ENCODE data around the gene ZNF540. TPM values are rescaled to one million over a fixed set of nuclear protein-coding genes. Genes with fewer than 3 reads are reported as not detected.

ZNF540 gene
- total RNA-seq: 0.22 and 0.29 TPM in 2 replicates

GRCh38 chr19:37594304-37594981, at the start of gene ZNF540, which contains the start of gene ZNF571:
Gene ZNF540, plus strand, starts transcription at chr19:37594876. Its CDS starts 3,572 bp downstream, at chr19:37598448.
Gene ZNF571, minus strand, starts transcription at chr19:37594792. Its CDS starts 8,116 bp downstream, at chr19:37586676.

GRCh38 chr19:37655301-37655688, 60.6 kb downstream of the ZNF540 start, which contains the start of gene ZFP30:
Gene ZFP30, minus strand, starts transcription at chr19:37655465. Its CDS starts 7,643 bp downstream, at chr19:37647822.

Other genes with a start within 250 kb of the ZNF540 start
- 2.8 and 4.9 TPM in 2 replicates for gene ZNF527, start 223.8 kb upstream of the ZNF540 start, total RNA-seq
- 3.7 and 6.3 TPM in 2 replicates for gene ZNF569, start 127.4 kb upstream of the ZNF540 start, total RNA-seq
- gene ZNF570, start 125.5 kb upstream of the ZNF540 start, total RNA-seq: 6.3 and 8.4 TPM in 2 replicates
- 0.44 and 1.0 TPM in 2 replicates for gene ZNF793, start 87.9 kb upstream of the ZNF540 start, total RNA-seq
- gene ZNF571, start 84 bp upstream of the ZNF540 start, total RNA-seq: 1.1 and 1.5 TPM in 2 replicates
- gene ZFP30, start 60.6 kb downstream of the ZNF540 start, total RNA-seq: 10.9 and 21.9 TPM in 2 replicates
- gene ZNF607, start 124.9 kb downstream of the ZNF540 start, total RNA-seq: 2.4 and 3.4 TPM in 2 replicates
- 3.3 and 5.0 TPM in 2 replicates for gene ZNF573, start 184.7 kb downstream of the ZNF540 start, total RNA-seq

Data from placental pericyte (primary cell).